Liver (tissue), 9 donors: ENCODE results near the gene SOST. TPM values are rescaled to one million over a fixed set of nuclear protein-coding genes. Genes with fewer than 3 reads are reported as not detected.

ENCODE experiments used
- DNase-seq: peaks from one replicate; pipeline ENCODE4 v3.0.0-alpha.2; 2017; ENCODE audit warnings: low spot score
- H3K27ac ChIP-seq, 2 donors: one replicate each; pipeline ENCODE4 v1.7.0; 2013; ENCODE audit warnings: inconsistent platforms in 2 of 2, low read length in 2 of 2, control low read depth in 1 of 2, low read depth in 1 of 2, mild to moderate bottlenecking in 1 of 2
- H3K27me3 ChIP-seq, 4 donors: one replicate each; pipeline versions ENCODE4 v1.6.1 to v1.7.0; 2013; ENCODE audit warnings: low read length in 3 of 4, inconsistent platforms in 1 of 4, mild to moderate bottlenecking in 1 of 4, moderate library complexity in 1 of 4; ENCODE audit not compliant: control insufficient read depth in 4 of 4, insufficient read depth in 4 of 4
- H3K36me3 ChIP-seq, 4 donors: one replicate each; pipeline versions ENCODE4 v1.6.1 to v1.7.0; 2013; ENCODE audit warnings: low read length in 3 of 4, mild to moderate bottlenecking in 3 of 4, low read depth in 1 of 4, moderate library complexity in 1 of 4; ENCODE audit not compliant: control insufficient read depth in 4 of 4, insufficient read depth in 3 of 4
- H3K4me1 ChIP-seq, 4 donors: one replicate each; pipeline versions ENCODE4 v1.6.1 to v1.7.0; 2013; ENCODE audit warnings: low read length in 3 of 4, mild to moderate bottlenecking in 3 of 4, moderate library complexity in 1 of 4; ENCODE audit not compliant: control insufficient read depth in 4 of 4, insufficient read depth in 4 of 4
- H3K4me3 ChIP-seq, 3 donors: one replicate each; pipeline versions ENCODE4 v1.6.1 to v1.7.0; 2013; ENCODE audit warnings: low read length in 3 of 3, control low read depth in 1 of 3, low read depth in 1 of 3, mild to moderate bottlenecking in 1 of 3
- H3K9ac ChIP-seq, 2 donors: one replicate each; pipeline ENCODE4 v1.7.0; 2013; ENCODE audit warnings: low read length in 2 of 2, mild to moderate bottlenecking in 2 of 2, moderate library complexity in 2 of 2, control low read depth in 1 of 2, low read depth in 1 of 2
- H3K9me3 ChIP-seq, 4 donors: one replicate each; pipeline versions ENCODE4 v1.6.1 to v1.7.0; 2013; ENCODE audit warnings: low read length in 3 of 4; ENCODE audit not compliant: control insufficient read depth in 4 of 4
- EGR1 ChIP-seq, 2 donors: IDR thresholded peaks; 2 replicates each; pipeline ENCODE4 v1.6.1; 2016 to 2018; ENCODE audit warnings: antibody characterized with exemption in 2 of 2, low read depth in 2 of 2
- FOXA1 ChIP-seq: IDR thresholded peaks from 2 replicates; pipeline ENCODE4 v1.6.1; 2016; ENCODE audit warnings: antibody characterized with exemption
- FOXA2 ChIP-seq: IDR thresholded peaks from 2 replicates; pipeline ENCODE4 v1.6.1; 2016; ENCODE audit warnings: antibody characterized with exemption
- GABPA ChIP-seq, 2 donors: IDR thresholded peaks in 1 of 2; conservative IDR thresholded peaks in 1 of 2; 2 replicates each; pipeline ENCODE4 v1.6.1; 2016; ENCODE audit warnings: antibody characterized with exemption in 2 of 2, mild to moderate bottlenecking in 1 of 2, moderate library complexity in 1 of 2
- HNF4A ChIP-seq, 2 donors: conservative IDR thresholded peaks; 2 replicates each; pipeline ENCODE4 v1.6.1; 2016; ENCODE audit warnings: antibody characterized with exemption in 2 of 2, mild to moderate bottlenecking in 2 of 2
- HNF4G ChIP-seq: IDR thresholded peaks from 2 replicates; pipeline ENCODE4 v1.6.1; 2016; ENCODE audit warnings: antibody characterized with exemption
- JUND ChIP-seq, 2 donors: IDR thresholded peaks; 2 replicates each; pipeline ENCODE4 v1.6.1; 2016; ENCODE audit warnings: antibody characterized with exemption in 2 of 2
- NR2F2 ChIP-seq: IDR thresholded peaks from 2 replicates; pipeline ENCODE4 v1.6.1; 2016; ENCODE audit warnings: antibody characterized with exemption
- RAD21 ChIP-seq, 2 donors: IDR thresholded peaks; 2 replicates each; pipeline ENCODE4 v1.6.1; 2016; ENCODE audit warnings: antibody characterized with exemption in 2 of 2, mild to moderate bottlenecking in 2 of 2
- RXRA ChIP-seq, 2 donors: IDR thresholded peaks; 2 replicates each; pipeline ENCODE4 v1.6.1; 2017 to 2018; ENCODE audit warnings: antibody characterized with exemption in 2 of 2, mild to moderate bottlenecking in 1 of 2
- SP1 ChIP-seq: IDR thresholded peaks from 2 replicates; pipeline ENCODE4 v1.6.1; 2018; ENCODE audit warnings: antibody characterized with exemption, mild to moderate bottlenecking
- TAF1 ChIP-seq: conservative IDR thresholded peaks from 2 replicates; pipeline ENCODE4 v1.6.1; 2016; ENCODE audit warnings: antibody characterized with exemption, mild to moderate bottlenecking
- YY1 ChIP-seq: IDR thresholded peaks from 2 replicates; pipeline ENCODE4 v1.6.1; 2016; ENCODE audit warnings: antibody characterized with exemption, mild to moderate bottlenecking
- WGBS: extraction: QIAGEN DNeasy Blood & Tissue Kit; methylation state at CpG from one replicate; pipeline ENCODE4 v1.1.7; 2013; 5-methylcytosine and 5-hydroxymethylcytosine counted together
- polyA plus RNA-seq, 2 donors: library from polyadenylated mRNA; stranded (reverse) in 1 of 2; unstranded in 1 of 2; fragments of 200-250 nt in 1 of 2; fragments of >200 nt in 1 of 2; fragmentation: Nextera tagmentation in 1 of 2; extraction: Ambion mirVana in 1 of 2; gene quantifications; one replicate each; pipeline versions ENCODE4 v1.2.1 to v1.2.3, GENCODE V29; 2013 to 2015
- total RNA-seq, 2 donors: library from RNA; depleted of rRNA; stranded (reverse); fragments of >200 nt; gene quantifications; one replicate each; pipeline ENCODE4 v1.2.3, GENCODE V29; 2014
- TF ChIP-seq, protein P1 (sequence below): IDR thresholded peaks from 2 replicates; pipeline ENCODE4 v1.6.1; 2016; ENCODE audit warnings: antibody characterized with exemption
- TF ChIP-seq, protein P2 (sequence below): IDR thresholded peaks from 2 replicates; pipeline ENCODE4 v1.6.1; 2016; ENCODE audit warnings: antibody characterized with exemption
- TF ChIP-seq, protein P3 (sequence below): IDR thresholded peaks from 2 replicates; pipeline ENCODE4 v1.6.1; 2016; ENCODE audit warnings: antibody characterized with exemption, mild to moderate bottlenecking
- TF ChIP-seq, protein P4 (sequence below): fragments of 150-350 bp; IDR thresholded peaks from 2 replicates; pipeline ENCODE4 v1.5.1; 2017; ENCODE audit warnings: improper control_type of control experiment, low read depth, low read length; ENCODE audit not compliant: missing input control
- TF ChIP-seq, protein P5 (sequence below): IDR thresholded peaks from 2 replicates; pipeline ENCODE4 v1.6.1; 2016; ENCODE audit warnings: antibody characterized with exemption
- donor health status: healthy.
- donor health status: healthy.
- donor health status: healthy.
- donor health status: healthy.
- donor health status: healthy.

The SOST gene
- total and polyA plus RNA-seq, 4 donors = not detected

DNA sequence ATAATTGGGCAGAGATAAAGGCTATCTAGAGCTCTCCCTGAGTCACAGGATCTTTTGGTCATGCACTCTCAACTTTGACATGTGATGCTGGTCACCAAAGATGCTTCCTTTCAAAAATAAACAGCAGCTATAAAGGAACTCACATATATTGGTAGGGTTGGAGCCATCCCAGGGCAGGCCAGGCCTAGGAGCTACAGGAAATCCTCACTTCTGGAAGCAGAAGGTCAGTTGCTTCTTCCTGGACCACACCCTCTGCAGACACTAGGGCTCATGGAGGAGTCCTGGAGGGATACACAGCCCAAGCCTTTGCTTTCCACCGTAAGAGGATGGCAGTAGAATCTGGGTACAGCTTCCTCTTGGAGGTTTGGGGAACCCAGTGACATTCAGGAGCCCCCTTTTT, 24.6 kb downstream of the SOST start:
- Histone ChIP-seq H3K9me3 (no peaks in the 10 kb centered on the region), H3K27ac (no peak overlapping the region), H3K27me3 (no peaks in the 10 kb centered on the region), H3K4me3 (no peak overlapping the region), H3K9ac (no peak overlapping the region), H3K4me1 (no peaks in the 10 kb centered on the region), H3K36me3 (no peaks in the 10 kb centered on the region)
- WGBS = 78% methylated on average over 1 of the region's 1 CpG
- DNase-seq = no peak
- TF ChIP-seq HNF4G = no peak
- peak; percentile 49 for TF ChIP-seq NR2F2

DNA sequence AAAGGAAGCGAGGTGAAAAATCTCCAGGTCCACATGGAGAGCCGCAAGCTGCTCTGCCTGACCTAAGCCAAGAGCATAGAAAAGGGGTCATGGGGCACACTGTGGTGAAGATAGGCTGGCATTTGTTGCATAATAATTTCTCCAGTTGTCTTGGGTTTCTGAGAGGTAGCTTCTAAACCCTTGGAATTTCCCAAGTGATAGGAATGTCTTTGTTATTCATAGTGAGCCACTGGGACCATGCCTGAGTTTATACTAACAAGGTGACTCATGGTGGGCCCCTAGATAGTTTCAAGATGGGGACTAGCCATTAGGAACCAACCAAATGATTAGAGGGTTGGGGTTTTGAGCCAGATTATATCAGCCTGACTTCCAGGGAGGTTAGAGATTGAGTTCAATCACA, 25.6 kb downstream of the SOST start:
- H3K9me3 ChIP-seq = no peaks in the 10 kb centered on the region
- no peak overlapping the region for H3K27ac ChIP-seq
- TF ChIP-seq RAD21 (IDR thresholded peaks at IDR 0.05) (no peak), FOXA2 (no peak), FOXA1 (no peak), TAF1 (no peak), RXRA (IDR thresholded peaks at IDR 0.05) (no peak), GABPA (IDR thresholded peaks at IDR 0.05 in 1 of 2, conservative IDR thresholded peaks at IDR 0.05 in 1 of 2) (no peak), JUND (IDR thresholded peaks at IDR 0.05) (no peak), YY1 (no peak), EGR1 (IDR thresholded peaks at IDR 0.05; ENCODE audit: low read depth in 2 of 2) (no peak), HNF4G (no peak), NR2F2 (no peak), HNF4A (conservative IDR thresholded peaks at IDR 0.05) (no peak), SP1 (no peak)
- TF ChIP-seq, protein P1, sequence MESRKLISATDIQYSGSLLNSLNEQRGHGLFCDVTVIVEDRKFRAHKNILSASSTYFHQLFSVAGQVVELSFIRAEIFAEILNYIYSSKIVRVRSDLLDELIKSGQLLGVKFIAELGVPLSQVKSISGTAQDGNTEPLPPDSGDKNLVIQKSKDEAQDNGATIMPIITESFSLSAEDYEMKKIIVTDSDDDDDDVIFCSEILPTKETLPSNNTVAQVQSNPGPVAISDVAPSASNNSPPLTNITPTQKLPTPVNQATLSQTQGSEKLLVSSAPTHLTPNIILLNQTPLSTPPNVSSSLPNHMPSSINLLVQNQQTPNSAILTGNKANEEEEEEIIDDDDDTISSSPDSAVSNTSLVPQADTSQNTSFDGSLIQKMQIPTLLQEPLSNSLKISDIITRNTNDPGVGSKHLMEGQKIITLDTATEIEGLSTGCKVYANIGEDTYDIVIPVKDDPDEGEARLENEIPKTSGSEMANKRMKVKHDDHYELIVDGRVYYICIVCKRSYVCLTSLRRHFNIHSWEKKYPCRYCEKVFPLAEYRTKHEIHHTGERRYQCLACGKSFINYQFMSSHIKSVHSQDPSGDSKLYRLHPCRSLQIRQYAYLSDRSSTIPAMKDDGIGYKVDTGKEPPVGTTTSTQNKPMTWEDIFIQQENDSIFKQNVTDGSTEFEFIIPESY = no peak
- TF ChIP-seq, protein P2, sequence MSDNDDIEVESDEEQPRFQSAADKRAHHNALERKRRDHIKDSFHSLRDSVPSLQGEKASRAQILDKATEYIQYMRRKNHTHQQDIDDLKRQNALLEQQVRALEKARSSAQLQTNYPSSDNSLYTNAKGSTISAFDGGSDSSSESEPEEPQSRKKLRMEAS = no peak
- TF ChIP-seq, protein P3, sequence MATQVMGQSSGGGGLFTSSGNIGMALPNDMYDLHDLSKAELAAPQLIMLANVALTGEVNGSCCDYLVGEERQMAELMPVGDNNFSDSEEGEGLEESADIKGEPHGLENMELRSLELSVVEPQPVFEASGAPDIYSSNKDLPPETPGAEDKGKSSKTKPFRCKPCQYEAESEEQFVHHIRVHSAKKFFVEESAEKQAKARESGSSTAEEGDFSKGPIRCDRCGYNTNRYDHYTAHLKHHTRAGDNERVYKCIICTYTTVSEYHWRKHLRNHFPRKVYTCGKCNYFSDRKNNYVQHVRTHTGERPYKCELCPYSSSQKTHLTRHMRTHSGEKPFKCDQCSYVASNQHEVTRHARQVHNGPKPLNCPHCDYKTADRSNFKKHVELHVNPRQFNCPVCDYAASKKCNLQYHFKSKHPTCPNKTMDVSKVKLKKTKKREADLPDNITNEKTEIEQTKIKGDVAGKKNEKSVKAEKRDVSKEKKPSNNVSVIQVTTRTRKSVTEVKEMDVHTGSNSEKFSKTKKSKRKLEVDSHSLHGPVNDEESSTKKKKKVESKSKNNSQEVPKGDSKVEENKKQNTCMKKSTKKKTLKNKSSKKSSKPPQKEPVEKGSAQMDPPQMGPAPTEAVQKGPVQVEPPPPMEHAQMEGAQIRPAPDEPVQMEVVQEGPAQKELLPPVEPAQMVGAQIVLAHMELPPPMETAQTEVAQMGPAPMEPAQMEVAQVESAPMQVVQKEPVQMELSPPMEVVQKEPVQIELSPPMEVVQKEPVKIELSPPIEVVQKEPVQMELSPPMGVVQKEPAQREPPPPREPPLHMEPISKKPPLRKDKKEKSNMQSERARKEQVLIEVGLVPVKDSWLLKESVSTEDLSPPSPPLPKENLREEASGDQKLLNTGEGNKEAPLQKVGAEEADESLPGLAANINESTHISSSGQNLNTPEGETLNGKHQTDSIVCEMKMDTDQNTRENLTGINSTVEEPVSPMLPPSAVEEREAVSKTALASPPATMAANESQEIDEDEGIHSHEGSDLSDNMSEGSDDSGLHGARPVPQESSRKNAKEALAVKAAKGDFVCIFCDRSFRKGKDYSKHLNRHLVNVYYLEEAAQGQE = no peak
- TF ChIP-seq, protein P4, sequence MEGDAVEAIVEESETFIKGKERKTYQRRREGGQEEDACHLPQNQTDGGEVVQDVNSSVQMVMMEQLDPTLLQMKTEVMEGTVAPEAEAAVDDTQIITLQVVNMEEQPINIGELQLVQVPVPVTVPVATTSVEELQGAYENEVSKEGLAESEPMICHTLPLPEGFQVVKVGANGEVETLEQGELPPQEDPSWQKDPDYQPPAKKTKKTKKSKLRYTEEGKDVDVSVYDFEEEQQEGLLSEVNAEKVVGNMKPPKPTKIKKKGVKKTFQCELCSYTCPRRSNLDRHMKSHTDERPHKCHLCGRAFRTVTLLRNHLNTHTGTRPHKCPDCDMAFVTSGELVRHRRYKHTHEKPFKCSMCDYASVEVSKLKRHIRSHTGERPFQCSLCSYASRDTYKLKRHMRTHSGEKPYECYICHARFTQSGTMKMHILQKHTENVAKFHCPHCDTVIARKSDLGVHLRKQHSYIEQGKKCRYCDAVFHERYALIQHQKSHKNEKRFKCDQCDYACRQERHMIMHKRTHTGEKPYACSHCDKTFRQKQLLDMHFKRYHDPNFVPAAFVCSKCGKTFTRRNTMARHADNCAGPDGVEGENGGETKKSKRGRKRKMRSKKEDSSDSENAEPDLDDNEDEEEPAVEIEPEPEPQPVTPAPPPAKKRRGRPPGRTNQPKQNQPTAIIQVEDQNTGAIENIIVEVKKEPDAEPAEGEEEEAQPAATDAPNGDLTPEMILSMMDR = no peak
- TF ChIP-seq, protein P5, sequence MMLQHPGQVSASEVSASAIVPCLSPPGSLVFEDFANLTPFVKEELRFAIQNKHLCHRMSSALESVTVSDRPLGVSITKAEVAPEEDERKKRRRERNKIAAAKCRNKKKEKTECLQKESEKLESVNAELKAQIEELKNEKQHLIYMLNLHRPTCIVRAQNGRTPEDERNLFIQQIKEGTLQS = no peak
- WGBS = 97% methylated on average over 2 of the region's 2 CpGs
- H3K27me3 ChIP-seq = no peaks in the 10 kb centered on the region
- H3K4me3 ChIP-seq = no peak overlapping the region
- no peaks in the 10 kb centered on the region for H3K4me1 ChIP-seq
- no peak overlapping the region for H3K9ac ChIP-seq
- no peaks in the 10 kb centered on the region for H3K36me3 ChIP-seq
- no peak for DNase-seq
